Transverse colon (tissue), 4 donors: Measurements from ENCODE around the gene KATNIP. TPM values are rescaled to one million over a fixed set of nuclear protein-coding genes. Genes with fewer than 3 reads are reported as not detected.

Experiments
- DNase-seq: peaks from one replicate; pipeline ENCODE4 v3.0.0-alpha.2; 2019
- H3K27ac ChIP-seq, 4 donors: fragments of 200-600 bp; sonication (generic); 2 replicates each; pipeline ENCODE4 v1.5.1; 2016 to 2018; ENCODE audit warnings: inconsistent platforms in 4 of 4
- H3K27me3 ChIP-seq: fragments of 200-600 bp; sonication (generic); 2 replicates; pipeline ENCODE4 v1.5.1; 2017; ENCODE audit warnings: inconsistent platforms
- H3K36me3 ChIP-seq, 4 donors: fragments of 200-600 bp; sonication (generic); 2 replicates each; pipeline ENCODE4 v1.5.1; 2017 to 2019; ENCODE audit warnings: inconsistent platforms in 4 of 4
- H3K4me1 ChIP-seq, 4 donors: fragments of 200-600 bp; sonication (generic); 2 replicates each; pipeline ENCODE4 v1.5.1; 2017 to 2020; ENCODE audit warnings: inconsistent platforms in 4 of 4
- H3K4me3 ChIP-seq, 4 donors: fragments of 200-600 bp; sonication (generic); 1 replicate in 1 of 4; 2 replicates in 3 of 4; pipeline versions ENCODE4 v1.5.1 to v1.6.1; 2017 to 2019; ENCODE audit warnings: inconsistent platforms in 4 of 4
- H3K9me3 ChIP-seq, 2 donors: fragments of 200-600 bp; sonication (generic); 2 replicates each; pipeline ENCODE4 v1.5.1; 2017 to 2019; ENCODE audit warnings: inconsistent platforms in 2 of 2
- EP300 ChIP-seq: sonication (generic); formaldehyde crosslinking; IDR thresholded peaks from one replicate; pipeline ENCODE4 v1.6.1; 2017; ENCODE audit warnings: antibody characterized with exemption, low read depth
- POLR2A ChIP-seq: fragments of 450-650 bp; IDR thresholded peaks from one replicate; pipeline ENCODE4 v1.6.1; 2016; ENCODE audit warnings: antibody characterized with exemption, mild to moderate bottlenecking, moderate library complexity
- POLR2AphosphoS5 ChIP-seq, 3 donors: sonication (generic); formaldehyde crosslinking; IDR thresholded peaks; one replicate each; pipeline ENCODE4 v1.6.1; 2016; ENCODE audit warnings: antibody characterized with exemption in 3 of 3
- WGBS, 2 donors: methylation state at CpG; one replicate each; pipeline ENCODE4 v1.1.5; 2018; ENCODE audit warnings: low coverage in 1 of 2; 5-methylcytosine and 5-hydroxymethylcytosine counted together
- in situ Hi-C, 4 donors: fragments of 200-750 bp; cut with MboI; loops; one replicate each; pipeline versions ENCODE4 v1.15.0 to v1.15.1; 2017; ENCODE audit warnings: low sequenced_read_pairs in 3 of 4, low pct_ligation_motif_present in 1 of 4, low pct_unique_long_range_greater_than_20kb in 1 of 4
- intact Hi-C: fragments of 100-400 bp; cut with DNase I; formaldehyde crosslinking; loops from one replicate; pipeline ENCODE4 v1.15.1; 2023; ENCODE audit warnings: low total_unique reads
- total RNA-seq, 4 donors: library from RNA; depleted of rRNA; stranded (reverse); fragments of >200 nt; gene quantifications; one replicate each; pipeline ENCODE4 v1.1.0, GENCODE V29; 2016
- TF ChIP-seq, protein P1 (sequence below), 5 experiments: fragments of 200-600 bp in 3 of 5; fragments of 450-650 bp in 2 of 5; sonication (generic) in 3 of 5; IDR thresholded peaks; 1 replicate in 2 of 5; 2 replicates in 3 of 5; pipeline ENCODE4 v1.5.1; 2016 to 2017; ENCODE audit warnings: antibody characterized with exemption in 5 of 5, inconsistent platforms in 3 of 5, mild to moderate bottlenecking in 2 of 5, moderate library complexity in 1 of 5

The KATNIP gene
- total RNA-seq, 4 donors from 2014 or later = 29.9 to 276 (median 47.0) TPM

- in situ Hi-C loops = no loop called here
- peaks cover 0 to 54% (median 27%) of the 10 kb centered on the region in 4 donors for H3K36me3 ChIP-seq
- WGBS, 2 donors = 88 to 96% methylated on average over 4 of the region's 4 CpGs
Observed at GRCh38 chr16:27544671-27545070, 5.3 kb upstream of the KATNIP start.

DNA sequence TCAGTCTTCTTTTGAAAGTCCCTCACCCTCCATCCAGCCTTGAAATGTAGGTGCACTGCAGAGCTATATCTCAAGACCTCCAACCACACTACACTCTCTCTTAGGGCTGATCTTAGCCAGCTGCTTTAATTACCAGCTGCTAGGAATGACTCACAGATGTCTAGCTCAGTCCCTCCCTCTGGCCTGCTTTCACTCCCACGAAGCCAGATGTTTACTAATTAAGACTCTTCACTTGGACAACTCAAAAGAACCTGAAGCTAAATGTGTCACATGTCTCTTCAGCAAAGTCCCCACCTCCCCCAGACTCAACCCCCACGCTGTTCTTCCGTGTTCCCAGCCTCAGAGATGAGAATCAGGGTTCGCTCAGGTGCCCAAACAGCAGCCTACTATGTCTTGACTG is 2.8 kb upstream of the KATNIP start:
- TF ChIP-seq EP300 = no peak
- no peak for TF ChIP-seq POLR2AphosphoS5 (IDR thresholded peaks at IDR 0.05)
- TF ChIP-seq POLR2A = no peak
- TF ChIP-seq, protein P1, sequence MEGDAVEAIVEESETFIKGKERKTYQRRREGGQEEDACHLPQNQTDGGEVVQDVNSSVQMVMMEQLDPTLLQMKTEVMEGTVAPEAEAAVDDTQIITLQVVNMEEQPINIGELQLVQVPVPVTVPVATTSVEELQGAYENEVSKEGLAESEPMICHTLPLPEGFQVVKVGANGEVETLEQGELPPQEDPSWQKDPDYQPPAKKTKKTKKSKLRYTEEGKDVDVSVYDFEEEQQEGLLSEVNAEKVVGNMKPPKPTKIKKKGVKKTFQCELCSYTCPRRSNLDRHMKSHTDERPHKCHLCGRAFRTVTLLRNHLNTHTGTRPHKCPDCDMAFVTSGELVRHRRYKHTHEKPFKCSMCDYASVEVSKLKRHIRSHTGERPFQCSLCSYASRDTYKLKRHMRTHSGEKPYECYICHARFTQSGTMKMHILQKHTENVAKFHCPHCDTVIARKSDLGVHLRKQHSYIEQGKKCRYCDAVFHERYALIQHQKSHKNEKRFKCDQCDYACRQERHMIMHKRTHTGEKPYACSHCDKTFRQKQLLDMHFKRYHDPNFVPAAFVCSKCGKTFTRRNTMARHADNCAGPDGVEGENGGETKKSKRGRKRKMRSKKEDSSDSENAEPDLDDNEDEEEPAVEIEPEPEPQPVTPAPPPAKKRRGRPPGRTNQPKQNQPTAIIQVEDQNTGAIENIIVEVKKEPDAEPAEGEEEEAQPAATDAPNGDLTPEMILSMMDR (IDR thresholded peaks at IDR 0.05) = no peak
- Histone ChIP-seq H3K9me3 (no peaks in the 10 kb centered on the region), H3K36me3 (peaks cover 0 to 30% (median 15%) of the 10 kb centered on the region in 4 donors), H3K27me3 (no peaks in the 10 kb centered on the region), H3K4me3 (no peak overlapping the region), H3K27ac (peak overlapping the region in 1 of 4 donors; percentile 34), H3K4me1 (peaks cover 25 to 38% (median 26%) of the 10 kb centered on the region in 4 donors)
- WGBS, 2 donors = 64 to 76% methylated on average over 3 to 4 of the region's 4 CpGs
- intact Hi-C loops = no loop called here
- in situ Hi-C loops = no loop called here
- DNase-seq = no peak

More at GRCh38 chr16:27544671-27545070, 5.3 kb upstream of the KATNIP start:
- peaks cover 18 to 29% (median 20%) of the 10 kb centered on the region in 4 donors for H3K4me1 ChIP-seq
- H3K4me3 ChIP-seq = no peak overlapping the region
- H3K27ac ChIP-seq = no peak overlapping the region
- no peaks in the 10 kb centered on the region for H3K9me3 ChIP-seq
- intact Hi-C loops = no loop called here
- H3K27me3 ChIP-seq = no peaks in the 10 kb centered on the region
- TF ChIP-seq, protein P1 (IDR thresholded peaks at IDR 0.05) = no peak
- TF ChIP-seq POLR2AphosphoS5 (IDR thresholded peaks at IDR 0.05) (no peak), POLR2A (no peak), EP300 (no peak)
- DNase-seq = no peak

GRCh38 chr16:27547851-27548250 is 2.1 kb upstream of the KATNIP start:
- Histone ChIP-seq H3K4me1 (peaks cover 25 to 38% (median 26%) of the 10 kb centered on the region in 4 donors), H3K4me3 (no peak overlapping the region), H3K27me3 (no peaks in the 10 kb centered on the region), H3K27ac (peak overlapping the region in 1 of 4 donors; percentile 34), H3K36me3 (peaks cover 0 to 23% (median 11%) of the 10 kb centered on the region in 4 donors), H3K9me3 (no peaks in the 10 kb centered on the region)
- DNase-seq = no peak
- TF ChIP-seq, protein P1 (IDR thresholded peaks at IDR 0.05) = no peak
- TF ChIP-seq POLR2A (no peak), EP300 (no peak), POLR2AphosphoS5 (IDR thresholded peaks at IDR 0.05) (no peak)
- intact Hi-C loops (no loop called here), in situ Hi-C loops (no loop called here)
- 89 to 100% methylated on average over 1 to 2 of the region's 2 CpGs for WGBS, 2 donors

DNA sequence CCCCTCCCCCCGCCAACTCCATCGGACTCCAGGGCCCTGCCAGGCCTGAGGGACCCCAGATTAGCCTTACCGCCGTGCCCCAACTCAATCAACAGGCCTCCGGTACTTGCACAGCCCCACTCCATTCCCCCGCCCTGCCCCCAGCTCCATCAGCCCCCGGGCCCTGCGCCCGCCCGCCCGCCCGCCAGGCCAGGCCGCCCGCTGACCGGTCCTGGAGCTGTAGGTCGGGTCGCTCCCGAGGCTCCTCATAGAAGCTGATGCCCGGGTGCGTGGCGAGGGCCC is 539 bp upstream of the KATNIP start:
- intact Hi-C loops (no loop called here), in situ Hi-C loops (no loop called here)
- TF ChIP-seq POLR2A = no peak
- TF ChIP-seq, protein P1 (IDR thresholded peaks at IDR 0.05) = no peak
- no peak for TF ChIP-seq POLR2AphosphoS5 (IDR thresholded peaks at IDR 0.05)
- no peak for TF ChIP-seq EP300
- DNase-seq = no peak
- Histone ChIP-seq H3K36me3 (peaks cover 0 to 8% (median 4%) of the 10 kb centered on the region in 4 donors), H3K4me3 (peak overlapping the region; percentile 70 to 85 (median 78)), H3K27ac (peak overlapping the region; percentile 81 to 91 (median 88)), H3K4me1 (peaks cover 25 to 38% (median 26%) of the 10 kb centered on the region in 4 donors), H3K27me3 (no peaks in the 10 kb centered on the region), H3K9me3 (no peaks in the 10 kb centered on the region)
- 2% methylated on average over 5 of the region's 21 CpGs; no CpG with 5 or more reads in 1 of the 2 donors for WGBS, 2 donors
